ENCODE results near the gene AP3S2.

The AP3S2 gene

GRCh38 chr15:89809093-89809786, 84.6 kb downstream of the AP3S2 start:
- no peak overlapping the region for H3K4me3 ChIP-seq (ENCODE audit: low read length)

GRCh38 chr15:89808160-89808870, 85.5 kb downstream of the AP3S2 start:
- H3K27me3 ChIP-seq (ENCODE audit: insufficient read depth, low read length) = peaks cover 23% of the 10 kb centered on the region
- H3K9me3 ChIP-seq (ENCODE audit: low read length) = peaks cover 1% of the 10 kb centered on the region
- no peak overlapping the region for H3K4me3 ChIP-seq (ENCODE audit: low read length)
- H3K36me3 ChIP-seq (ENCODE audit: insufficient read depth, low read length) = no peaks in the 10 kb centered on the region
- H3K4me1 ChIP-seq (ENCODE audit: insufficient read depth, low read length) = no peaks in the 10 kb centered on the region
- no peak overlapping the region for H2AFZ ChIP-seq (ENCODE audit: low read depth, low read length)

More at GRCh38 chr15:89809093-89809786, 84.6 kb downstream of the AP3S2 start:
- Histone ChIP-seq H3K9me3 (ENCODE audit: low read length) (peaks cover 1% of the 10 kb centered on the region), H3K36me3 (ENCODE audit: insufficient read depth, low read length) (no peaks in the 10 kb centered on the region), H2AFZ (ENCODE audit: low read depth, low read length) (no peak overlapping the region), H3K4me1 (ENCODE audit: insufficient read depth, low read length) (no peaks in the 10 kb centered on the region), H3K27me3 (ENCODE audit: insufficient read depth, low read length) (peaks cover 32% of the 10 kb centered on the region)

GRCh38 chr15:89807689-89808088, 86.1 kb downstream of the AP3S2 start:
- no peak overlapping the region for H3K4me3 ChIP-seq (ENCODE audit: low read length)
- peaks cover 16% of the 10 kb centered on the region for H3K27me3 ChIP-seq (ENCODE audit: insufficient read depth, low read length)
- peaks cover 1% of the 10 kb centered on the region for H3K9me3 ChIP-seq (ENCODE audit: low read length)
- H2AFZ ChIP-seq (ENCODE audit: low read depth, low read length) = no peak overlapping the region
- H3K4me1 ChIP-seq (ENCODE audit: insufficient read depth, low read length) = no peaks in the 10 kb centered on the region
- H3K36me3 ChIP-seq (ENCODE audit: insufficient read depth, low read length) = no peaks in the 10 kb centered on the region

- Histone ChIP-seq H3K4me1 (ENCODE audit: insufficient read depth, low read length) (no peaks in the 10 kb centered on the region), H3K4me3 (ENCODE audit: low read length) (no peak overlapping the region), H3K9me3 (ENCODE audit: low read length) (no peaks in the 10 kb centered on the region), H3K27me3 (ENCODE audit: insufficient read depth, low read length) (peaks cover 8% of the 10 kb centered on the region), H2AFZ (ENCODE audit: low read depth, low read length) (no peak overlapping the region), H3K36me3 (ENCODE audit: insufficient read depth, low read length) (no peaks in the 10 kb centered on the region)
These were observed 86.9 kb downstream of the AP3S2 start for GRCh38 chr15:89806559-89807550.

- Histone ChIP-seq H2AFZ (ENCODE audit: low read depth, low read length) (no peak overlapping the region), H3K9me3 (ENCODE audit: low read length) (no peaks in the 10 kb centered on the region), H3K4me1 (ENCODE audit: insufficient read depth, low read length) (no peaks in the 10 kb centered on the region), H3K27me3 (ENCODE audit: insufficient read depth, low read length) (peaks cover 5% of the 10 kb centered on the region), H3K36me3 (ENCODE audit: insufficient read depth, low read length) (no peaks in the 10 kb centered on the region), H3K4me3 (ENCODE audit: low read length) (no peak overlapping the region)
These were observed 87.6 kb downstream of the AP3S2 start for GRCh38 chr15:89806210-89806558.

GRCh38 chr15:89805241-89806209, 88.3 kb downstream of the AP3S2 start:
- Histone ChIP-seq H3K4me1 (ENCODE audit: insufficient read depth, low read length) (no peaks in the 10 kb centered on the region), H3K36me3 (ENCODE audit: insufficient read depth, low read length) (no peaks in the 10 kb centered on the region), H3K9me3 (ENCODE audit: low read length) (no peaks in the 10 kb centered on the region), H3K27me3 (ENCODE audit: insufficient read depth, low read length) (no peaks in the 10 kb centered on the region), H2AFZ (ENCODE audit: low read depth, low read length) (no peak overlapping the region), H3K4me3 (ENCODE audit: low read length) (no peak overlapping the region)

GRCh38 chr15:89803941-89804800, 89.6 kb downstream of the AP3S2 start:
- Histone ChIP-seq H3K27me3 (ENCODE audit: insufficient read depth, low read length) (no peaks in the 10 kb centered on the region), H2AFZ (ENCODE audit: low read depth, low read length) (no peak overlapping the region), H3K36me3 (ENCODE audit: insufficient read depth, low read length) (no peaks in the 10 kb centered on the region), H3K9me3 (ENCODE audit: low read length) (no peaks in the 10 kb centered on the region), H3K4me3 (ENCODE audit: low read length) (no peak overlapping the region), H3K4me1 (ENCODE audit: insufficient read depth, low read length) (no peaks in the 10 kb centered on the region)

- Histone ChIP-seq H3K36me3 (ENCODE audit: insufficient read depth, low read length) (no peaks in the 10 kb centered on the region), H3K4me3 (ENCODE audit: low read length) (no peak overlapping the region), H3K27me3 (ENCODE audit: insufficient read depth, low read length) (no peaks in the 10 kb centered on the region), H3K4me1 (ENCODE audit: insufficient read depth, low read length) (no peaks in the 10 kb centered on the region), H2AFZ (ENCODE audit: low read depth, low read length) (no peak overlapping the region), H3K9me3 (ENCODE audit: low read length) (no peaks in the 10 kb centered on the region)
These were observed 90.6 kb downstream of the AP3S2 start for GRCh38 chr15:89802986-89803824.

- no peak overlapping the region for H2AFZ ChIP-seq (ENCODE audit: low read depth, low read length)
- no peaks in the 10 kb centered on the region for H3K36me3 ChIP-seq (ENCODE audit: insufficient read depth, low read length)
- H3K9me3 ChIP-seq (ENCODE audit: low read length) = no peaks in the 10 kb centered on the region
- H3K27me3 ChIP-seq (ENCODE audit: insufficient read depth, low read length) = no peaks in the 10 kb centered on the region
- H3K4me3 ChIP-seq (ENCODE audit: low read length) = no peak overlapping the region
- H3K4me1 ChIP-seq (ENCODE audit: insufficient read depth, low read length) = no peaks in the 10 kb centered on the region
These were observed 91.4 kb downstream of the AP3S2 start for GRCh38 chr15:89802231-89802928.

GRCh38 chr15:89801471-89802195, 92.2 kb downstream of the AP3S2 start:
- Histone ChIP-seq H3K36me3 (ENCODE audit: insufficient read depth, low read length) (no peaks in the 10 kb centered on the region), H3K27me3 (ENCODE audit: insufficient read depth, low read length) (no peaks in the 10 kb centered on the region), H2AFZ (ENCODE audit: low read depth, low read length) (no peak overlapping the region), H3K4me3 (ENCODE audit: low read length) (no peak overlapping the region), H3K9me3 (ENCODE audit: low read length) (no peaks in the 10 kb centered on the region), H3K4me1 (ENCODE audit: insufficient read depth, low read length) (no peaks in the 10 kb centered on the region)

Measured in neuron (in vitro differentiated cells).